HepG2 (cell line): Measurements from ENCODE around the gene CERS5. TPM values are rescaled to one million over a fixed set of nuclear protein-coding genes. Genes with fewer than 3 reads are reported as not detected.
"Not testable (repeated sequence)": the region's sequence is repeated elsewhere in the genome, so short reads cannot be mapped to it uniquely, and the experiment has no call there.

Experiments used
- ATAC-seq: fragments of 200-7000 bp; cut with Tn5 transposase; 3 replicates; pipeline ENCODE4 v1.9.1; 2020; ENCODE audit warnings: mild to moderate bottlenecking, moderate library complexity
- BruUV-seq: library from RNA; stranded (reverse); fragments of 400-500 nt; replicated peaks from 2 replicates; lab custom pipeline; 2021; lab: Mats Ljungman, UMichigan
- CTCF ChIA-PET: fragments of 300-600 bp; formaldehyde crosslinking; extraction: SDS; loops from one replicate; lab custom pipeline; 2021; ENCODE audit warnings: low total read pairs, inconsistent platforms, low intra/inter-chr PET ratio; lab: Yijun Ruan, JAX
- POLR2A ChIA-PET: fragments of 350-600 bp; sonication (Branson Sonifier 250); formaldehyde crosslinking; loops from one replicate; lab custom pipeline; 2020; ENCODE audit warnings: antibody characterized with exemption, inconsistent platforms; lab: Yijun Ruan, JAX
- DNase-seq: peaks from one replicate; pipeline ENCODE4 v3.0.0-alpha.2; 2015; ENCODE audit warnings: low spot score
- FAIRE-seq: peaks from 3 replicates; lab custom pipeline; 2011; peaks lifted over from hg19 to GRCh38; lab: Jason Lieb, UNC
- H2AFZ ChIP-seq: one replicate; pipeline ENCODE4 v1.6.1; 2011; ENCODE audit warnings: low read length, inconsistent platforms
- H3K27ac ChIP-seq: fragments of 300-600 bp; 3 replicates; pipeline ENCODE4 v1.8.0; 2011; ENCODE audit warnings: mixed run types, mild to moderate bottlenecking, mixed read lengths, low read length, inconsistent platforms; ENCODE audit not compliant: insufficient read depth; ENCODE audit errors: extremely low read length
- H3K27me3 ChIP-seq, 2 experiments: fragments of 200-600 bp in 1 of 2; 2 replicates in 1 of 2; 3 replicates in 1 of 2; pipeline versions ENCODE4 v1.6.0 to v1.8.0; 2011; ENCODE audit warnings: low read length in 2 of 2, mild to moderate bottlenecking in 2 of 2, moderate library complexity in 2 of 2, inconsistent platforms in 1 of 2; ENCODE audit not compliant: insufficient read depth in 2 of 2, control insufficient read depth in 1 of 2
- H3K36me3 ChIP-seq, 2 experiments: fragments of 200-600 bp in 1 of 2; replicated peaks in 1 of 2; 2 replicates in 1 of 2; 3 replicates in 1 of 2; pipeline versions ENCODE4 v1.5.1 to v1.8.0; 2011; ENCODE audit warnings: low read length in 2 of 2, inconsistent platforms in 1 of 2; ENCODE audit not compliant: insufficient read depth in 2 of 2, control insufficient read depth in 1 of 2
- H3K4me1 ChIP-seq: 2 replicates; pipeline ENCODE4 v1.5.1; 2012; ENCODE audit warnings: low read length, inconsistent platforms; ENCODE audit not compliant: insufficient read depth
- H3K4me2 ChIP-seq: 2 replicates; pipeline ENCODE4 v1.6.0; 2011; ENCODE audit warnings: low read depth, low read length, inconsistent platforms
- H3K4me3 ChIP-seq, 3 experiments: fragments of 200-600 bp in 1 of 3; sonication (generic), shearing (Covaris generic) in 1 of 3; replicated peaks in 1 of 3; 2 replicates each; pipeline ENCODE4 v1.5.1; 2011 to 2016; ENCODE audit warnings: low read length in 3 of 3, inconsistent platforms in 2 of 3, low read depth in 2 of 3, mild to moderate bottlenecking in 2 of 3, control low read depth in 1 of 3, mixed read lengths in 1 of 3; ENCODE audit not compliant: insufficient read depth in 1 of 3
- H3K79me2 ChIP-seq: one replicate; pipeline ENCODE4 v1.6.1; 2011; ENCODE audit warnings: low read length, inconsistent platforms; ENCODE audit not compliant: insufficient read depth
- H3K9ac ChIP-seq: 2 replicates; pipeline ENCODE4 v1.6.0; 2011; ENCODE audit warnings: mild to moderate bottlenecking, low read depth, low read length, inconsistent platforms; ENCODE audit not compliant: insufficient read depth
- H3K9me3 ChIP-seq: 2 replicates; pipeline ENCODE4 v1.5.1; 2012; ENCODE audit warnings: mild to moderate bottlenecking, low read length
- H4K20me1 ChIP-seq: 2 replicates; pipeline ENCODE4 v1.6.0; 2011; ENCODE audit warnings: inconsistent platforms, mild to moderate bottlenecking, low read length, moderate library complexity; ENCODE audit not compliant: insufficient read depth
- GRHL1 ChIP-seq: sonication (generic); formaldehyde crosslinking; conservative IDR thresholded peaks from 2 replicates; pipeline ENCODE4 v1.8.0; 2022; ENCODE audit warnings: missing genetic modification reagents
- HOXA3 ChIP-seq: sonication (generic); formaldehyde crosslinking; IDR thresholded peaks from 2 replicates; pipeline ENCODE4 v1.5.0; 2020; ENCODE audit warnings: missing genetic modification reagents
- KAT7 ChIP-seq: IDR thresholded peaks from 2 replicates; pipeline ENCODE4 v1.6.1; 2018; ENCODE audit warnings: borderline replicate concordance, missing compliant biosample characterization
- KMT2B ChIP-seq: IDR thresholded peaks from 2 replicates; pipeline ENCODE4 v1.6.1; 2016; ENCODE audit warnings: missing genetic modification reagents, missing compliant biosample characterization
- MLX ChIP-seq: IDR thresholded peaks from 2 replicates; pipeline ENCODE4 v1.6.1; 2016
- MXI1 ChIP-seq: IDR thresholded peaks from 3 replicates; pipeline ENCODE4 v1.6.1; 2012; ENCODE audit warnings: low read depth, low read length, inconsistent platforms, borderline replicate concordance
- PHF20 ChIP-seq: sonication (generic); formaldehyde crosslinking; IDR thresholded peaks from 2 replicates; pipeline ENCODE4 v1.5.0; 2020; ENCODE audit warnings: mild to moderate bottlenecking, missing genetic modification reagents
- ZNF761 ChIP-seq: sonication (generic); formaldehyde crosslinking; conservative IDR thresholded peaks from 2 replicates; pipeline ENCODE4 v1.4.0; 2020; ENCODE audit warnings: mild to moderate bottlenecking, missing genetic modification reagents
- WGBS: methylation state at CpG from one replicate; pipeline ENCODE4 v1.1.6; 2017; ENCODE audit warnings: low lambda C conversion rate; 5-methylcytosine and 5-hydroxymethylcytosine counted together
- in situ Hi-C: cut with HindIII; loops from 2 replicates; pipeline ENCODE4 v1.10.0; 2017; ENCODE audit warnings: low pct_unique_long_range_greater_than_20kb; ENCODE audit not compliant: extremely low pct_ligation_motif_present
- intact Hi-C: fragments of 100-400 bp; cut with micrococcal nuclease; formaldehyde crosslinking; loops from one replicate; pipeline ENCODE4 v1.10.0; 2022; ENCODE audit not compliant: unreplicated experiment
- polyA plus RNA-seq, 8 experiments: library from polyadenylated mRNA; depleted of rRNA in 3 of 8; stranded (reverse) in 7 of 8; unstranded in 1 of 8; fragments of >200 nt; fragmentation: Illumina TruSeq in 4 of 8; extraction: Trizol in 4 of 8; gene quantifications; 2 replicates each; pipeline versions ENCODE4 v1.2.1 to v1.2.3, GENCODE V29; 2011 to 2016; ENCODE audit warnings: low read depth in 4 of 8, missing spikeins in 1 of 8, mixed read lengths in 1 of 8; ENCODE audit not compliant: insufficient read depth in 1 of 8
- total RNA-seq, 5 experiments: library from RNA; depleted of rRNA; stranded (reverse); fragments of >200 nt; fragmentation: Illumina TruSeq; extraction: Trizol; gene quantifications; 2 replicates each; pipeline ENCODE4 v1.2.3, GENCODE V29; 2016; ENCODE audit warnings: low read depth in 1 of 5

CERS5 gene
- total and polyA plus RNA-seq, 2 of the 13 experiments (the other 11 are each of a cell fraction or from before 2014, with no cell fraction given) = 22.3 to 48.8 TPM

GRCh38 chr12:50084775-50085614 is 82.2 kb downstream of the CERS5 start, which contains the start of gene SMARCD1 (continued):
- TF ChIP-seq MLX (no peak), HOXA3 (CRISPR knock-in tag) (peak; percentile 47; the same call in 1 of the 2 replicates), PHF20 (CRISPR knock-in tag) (peak; percentile 79; the same call in 1 of the 2 replicates), GRHL1 (CRISPR knock-in tag) (no peak), ZNF761 (no peak), KMT2B (CRISPR knock-in tag) (peak; percentile 66; the same call in 1 of the 2 replicates), MXI1 (peak; percentile 71; the same call in 1 of the 3 replicates)

- POLR2A ChIA-PET = interaction anchor here (0.6 to 7.4 kb wide), 24 partner anchors 9 to 1179 kb away, joined by 3 to 265 read pairs (median 4); partner anchors contain the start of genes CERS5, COX14, GPD1 and LIMA1
- BruUV-seq, FAIRE-seq, H3K9me3 ChIP-seq, ATAC-seq, H3K27me3 ChIP-seq, H4K20me1 ChIP-seq, DNase-seq, CTCF ChIA-PET, H2AFZ ChIP-seq, in situ Hi-C loops: not testable (repeated sequence)
- intact Hi-C loops = loop anchor here (2.0 kb wide), 2 partner anchors 26 to 316 kb away; partner anchors contain the start of gene LARP4
- Histone ChIP-seq H3K4me3 (peak overlapping the region; percentile 58 to 77 (median 73)), H3K4me1 (peaks cover 88% of the 10 kb centered on the region), H3K9ac (peak overlapping the region; percentile 77), H3K36me3 (peaks cover 5 to 24% of the 10 kb centered on the region in 2 experiments), H3K4me2 (peak overlapping the region; percentile 87), H3K79me2 (peaks cover 17% of the 10 kb centered on the region), H3K27ac (peak overlapping the region; percentile 88)
- WGBS = 51% methylated on average over 7 of the region's 7 CpGs
- peak; percentile 62; the same call in 1 of the 2 replicates for TF ChIP-seq KAT7
These were observed 82.8 kb downstream of the CERS5 start for GRCh38 chr12:50084409-50084774.
